GM23338 (cell line): ENCODE data around the gene SCN2B. TPM values are rescaled to one million over a fixed set of nuclear protein-coding genes. Genes with fewer than 3 reads are reported as not detected.

Experiments used
- ATAC-seq: fragments of 200-7000 bp; cut with Tn5 transposase; 3 replicates; pipeline ENCODE4 v1.9.1; 2020
- DNase-seq: peaks from one replicate; pipeline ENCODE4 v3.0.0-alpha.2; 2015; ENCODE audit warnings: low spot score
- H2AFZ ChIP-seq: fragments of 200-600 bp; sonication (generic); 2 replicates; pipeline ENCODE4 v1.8.0; 2016; ENCODE audit warnings: antibody characterized with exemption, mild to moderate bottlenecking, moderate library complexity
- H3F3A ChIP-seq: fragments of 200-600 bp; sonication (generic); replicated peaks from 2 replicates; pipeline ENCODE4 v1.8.0; 2017; ENCODE audit warnings: antibody characterized with exemption, mixed run types, low read depth
- H3K27ac ChIP-seq: fragments of 200-600 bp; sonication (generic); 2 replicates; pipeline ENCODE4 v1.6.1; 2016; ENCODE audit warnings: low read depth
- H3K27me3 ChIP-seq: fragments of 200-600 bp; sonication (generic); 2 replicates; pipeline ENCODE4 v1.8.0; 2016; ENCODE audit warnings: mild to moderate bottlenecking, mixed run types, moderate library complexity; ENCODE audit not compliant: insufficient read depth
- H3K36me3 ChIP-seq: fragments of 200-600 bp; sonication (generic); 2 replicates; pipeline ENCODE4 v1.8.0; 2016; ENCODE audit warnings: mild to moderate bottlenecking; ENCODE audit not compliant: insufficient read depth
- H3K4me1 ChIP-seq: fragments of 200-600 bp; sonication (generic); 2 replicates; pipeline ENCODE4 v1.8.0; 2016; ENCODE audit warnings: mild to moderate bottlenecking, moderate library complexity; ENCODE audit not compliant: insufficient read depth
- H3K4me2 ChIP-seq: fragments of 200-600 bp; sonication (generic); 2 replicates; pipeline ENCODE4 v1.7.1; 2017; ENCODE audit warnings: mixed run types
- H3K4me3 ChIP-seq: fragments of 200-600 bp; sonication (generic); 2 replicates; pipeline ENCODE4 v1.6.1; 2016; ENCODE audit warnings: mixed run types
- H3K79me2 ChIP-seq: fragments of 200-600 bp; sonication (generic); replicated peaks from 2 replicates; pipeline ENCODE4 v1.8.0; 2017; ENCODE audit warnings: mild to moderate bottlenecking; ENCODE audit not compliant: insufficient read depth
- H3K9me2 ChIP-seq: fragments of 200-600 bp; sonication (generic); 2 replicates; pipeline ENCODE4 v1.8.0; 2017; ENCODE audit not compliant: insufficient read depth
- H4K20me1 ChIP-seq: fragments of 200-600 bp; sonication (generic); replicated peaks from 2 replicates; pipeline ENCODE4 v1.8.0; 2017; ENCODE audit warnings: mild to moderate bottlenecking; ENCODE audit not compliant: insufficient read depth
- H3K27ac Mint-ChIP-seq: 2 replicates; pipeline ENCODE4 v1.8.0; 2020; ENCODE audit warnings: inconsistent platforms, mild to moderate bottlenecking, moderate library complexity, mixed read lengths
- H3K27me3 Mint-ChIP-seq: 3 replicates; pipeline ENCODE4 v1.8.0; 2022; ENCODE audit warnings: low read depth, mild to moderate bottlenecking, moderate library complexity, mixed read lengths, inconsistent platforms; ENCODE audit not compliant: insufficient read depth, poor library complexity
- H3K36me3 Mint-ChIP-seq: 3 replicates; pipeline ENCODE4 v1.8.0; 2021; ENCODE audit warnings: low read depth, mild to moderate bottlenecking, inconsistent platforms, moderate library complexity, mixed read lengths
- H3K4me1 Mint-ChIP-seq: 3 replicates; pipeline ENCODE4 v1.8.0; 2020; ENCODE audit warnings: mild to moderate bottlenecking, inconsistent platforms, mixed read lengths
- H3K4me3 Mint-ChIP-seq: 3 replicates; pipeline ENCODE4 v1.8.0; 2021; ENCODE audit warnings: moderate library complexity, mild to moderate bottlenecking, inconsistent platforms, mixed read lengths
- H3K9me3 Mint-ChIP-seq: 3 replicates; pipeline ENCODE4 v1.8.0; 2020; ENCODE audit warnings: moderate library complexity, mild to moderate bottlenecking, inconsistent platforms, mixed read lengths
- CREB1 ChIP-seq: fragments of 250-450 bp; sonication (Bioruptor Pico); IDR thresholded peaks from 2 replicates; pipeline ENCODE4 v1.5.0; 2020; ENCODE audit warnings: low read depth, mild to moderate bottlenecking, moderate library complexity
- EZH2 ChIP-seq: fragments of 200-600 bp; sonication (generic); IDR thresholded peaks from one replicate; pipeline ENCODE4 v1.8.0; 2017; ENCODE audit warnings: antibody characterized with exemption, mild to moderate bottlenecking, low read depth; ENCODE audit not compliant: unreplicated experiment
- EZH2phosphoT487 ChIP-seq: fragments of 200-600 bp; sonication (generic); IDR thresholded peaks from one replicate; pipeline ENCODE4 v1.8.1; 2018; ENCODE audit warnings: antibody characterized with exemption; ENCODE audit not compliant: unreplicated experiment
- JUNB ChIP-seq: IDR thresholded peaks from one replicate; pipeline ENCODE4 v1.6.1; 2016; ENCODE audit warnings: antibody characterized with exemption; ENCODE audit not compliant: unreplicated experiment
- NANOG ChIP-seq: IDR thresholded peaks from 2 replicates; pipeline ENCODE4 v1.6.1; 2016; ENCODE audit warnings: antibody characterized with exemption, borderline replicate concordance
- POLR2AphosphoS5 ChIP-seq: IDR thresholded peaks from 2 replicates; pipeline ENCODE4 v1.6.1; 2016; ENCODE audit warnings: antibody characterized with exemption, low read depth
- STAT1 ChIP-seq: IDR thresholded peaks from one replicate; pipeline ENCODE4 v1.6.1; 2016; ENCODE audit warnings: antibody characterized with exemption; ENCODE audit not compliant: unreplicated experiment
- ZNF114 ChIP-seq: fragments of 250-450 bp; sonication (Bioruptor Pico); IDR thresholded peaks from 2 replicates; pipeline ENCODE4 v1.5.0; 2020; ENCODE audit warnings: mild to moderate bottlenecking, moderate library complexity
- ZNF331 ChIP-seq: fragments of 250-450 bp; sonication (Bioruptor Pico); IDR thresholded peaks from 2 replicates; pipeline ENCODE4 v1.5.0; 2020; ENCODE audit warnings: low read depth, mild to moderate bottlenecking, moderate library complexity
- polyA plus RNA-seq: library from polyadenylated mRNA; unstranded; fragments of >200 nt; fragmentation: Nextera tagmentation; extraction: Ambion mirVana; gene quantifications from 2 replicates; pipeline ENCODE4 v1.2.1, GENCODE V29; 2016
- total RNA-seq: library from RNA; depleted of rRNA; stranded (reverse); fragments of >200 nt; shearing (Covaris generic); gene quantifications from 2 replicates; pipeline ENCODE4 v1.2.3, GENCODE V29; 2014
- TF ChIP-seq, protein P1 (sequence below): IDR thresholded peaks from 2 replicates; pipeline ENCODE4 v1.6.1; 2016; ENCODE audit warnings: antibody characterized with exemption
- TF ChIP-seq, protein P2 (sequence below), 2 experiments: fragments of 200-600 bp in 1 of 2; sonication (generic) in 1 of 2; conservative IDR thresholded peaks; 2 replicates each; pipeline versions ENCODE4 v1.5.1 to v1.6.1; 2016 to 2017; ENCODE audit warnings: antibody characterized with exemption in 2 of 2, low read depth in 2 of 2, mild to moderate bottlenecking in 2 of 2, moderate library complexity in 1 of 2

Gene SCN2B
- total and polyA plus RNA-seq, 2 experiments from 2014 or later, result 0.03 TPM; not detected in 1

DNA sequence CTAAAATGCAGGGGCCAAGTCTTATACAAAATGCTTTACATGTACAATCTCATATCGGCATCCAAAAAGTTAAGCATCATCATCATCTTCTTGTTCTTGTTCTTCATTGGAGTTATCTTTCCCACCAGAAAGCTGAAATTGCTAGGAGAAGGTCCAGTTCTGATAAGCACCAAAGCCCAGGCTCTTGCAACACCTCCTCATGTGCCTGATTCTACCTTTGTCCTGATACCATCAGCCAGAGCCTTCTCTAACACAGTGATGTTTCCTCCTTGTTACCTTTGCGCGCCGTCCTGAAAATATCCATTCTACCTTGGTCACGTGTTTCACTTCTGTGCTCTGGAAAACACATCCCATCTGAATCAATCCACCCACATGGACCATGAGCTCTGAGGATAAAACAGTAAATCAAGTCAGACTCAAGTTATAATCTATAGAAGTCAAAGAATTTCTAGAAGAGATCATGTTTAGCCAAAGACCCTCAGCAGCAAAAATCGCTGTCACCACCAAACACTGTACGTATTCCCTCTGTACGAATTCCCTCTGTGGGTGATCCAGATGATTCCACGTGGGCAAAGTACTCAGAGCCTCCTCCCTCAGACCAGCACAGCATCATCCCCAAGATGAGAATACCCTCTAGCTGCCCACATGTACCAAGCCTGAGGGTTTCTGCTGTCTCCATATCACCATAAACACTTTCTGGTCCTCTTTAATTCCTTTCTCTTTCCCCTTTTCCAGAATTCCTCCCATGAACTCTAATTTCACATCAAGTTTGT is 29.4 kb upstream of the SCN2B start:
- peaks cover 10% of the 10 kb centered on the region for H3K4me1 ChIP-seq
- no peaks in the 10 kb centered on the region for H3K36me3 Mint-ChIP-seq
- ATAC-seq (no peak), DNase-seq (no peak)
- H3K9me2 ChIP-seq, result peaks cover 6% of the 10 kb centered on the region; the same call in 1 of the 2 replicates
- TF ChIP-seq EZH2, result no peak
- H3K4me1 Mint-ChIP-seq, result peaks cover 11% of the 10 kb centered on the region
- no peak overlapping the region for H3K4me2 ChIP-seq
- H3K27me3 Mint-ChIP-seq, result peaks cover 10% of the 10 kb centered on the region
- no peak overlapping the region for H3K27ac Mint-ChIP-seq
- H3K27ac ChIP-seq, result no peak overlapping the region
- H2AFZ ChIP-seq, result peak overlapping the region; percentile 16; the same call in 1 of the 2 replicates
- no peaks in the 10 kb centered on the region for H3K27me3 ChIP-seq
- H3K4me3 Mint-ChIP-seq, result no peak overlapping the region
- H3K9me3 Mint-ChIP-seq, result no peaks in the 10 kb centered on the region
- H3K36me3 ChIP-seq, result no peaks in the 10 kb centered on the region
- no peaks in the 10 kb centered on the region for H3K79me2 ChIP-seq
- H3F3A ChIP-seq, result no peaks in the 10 kb centered on the region
- H4K20me1 ChIP-seq, result no peaks in the 10 kb centered on the region
- H3K4me3 ChIP-seq, result no peak overlapping the region

DNA sequence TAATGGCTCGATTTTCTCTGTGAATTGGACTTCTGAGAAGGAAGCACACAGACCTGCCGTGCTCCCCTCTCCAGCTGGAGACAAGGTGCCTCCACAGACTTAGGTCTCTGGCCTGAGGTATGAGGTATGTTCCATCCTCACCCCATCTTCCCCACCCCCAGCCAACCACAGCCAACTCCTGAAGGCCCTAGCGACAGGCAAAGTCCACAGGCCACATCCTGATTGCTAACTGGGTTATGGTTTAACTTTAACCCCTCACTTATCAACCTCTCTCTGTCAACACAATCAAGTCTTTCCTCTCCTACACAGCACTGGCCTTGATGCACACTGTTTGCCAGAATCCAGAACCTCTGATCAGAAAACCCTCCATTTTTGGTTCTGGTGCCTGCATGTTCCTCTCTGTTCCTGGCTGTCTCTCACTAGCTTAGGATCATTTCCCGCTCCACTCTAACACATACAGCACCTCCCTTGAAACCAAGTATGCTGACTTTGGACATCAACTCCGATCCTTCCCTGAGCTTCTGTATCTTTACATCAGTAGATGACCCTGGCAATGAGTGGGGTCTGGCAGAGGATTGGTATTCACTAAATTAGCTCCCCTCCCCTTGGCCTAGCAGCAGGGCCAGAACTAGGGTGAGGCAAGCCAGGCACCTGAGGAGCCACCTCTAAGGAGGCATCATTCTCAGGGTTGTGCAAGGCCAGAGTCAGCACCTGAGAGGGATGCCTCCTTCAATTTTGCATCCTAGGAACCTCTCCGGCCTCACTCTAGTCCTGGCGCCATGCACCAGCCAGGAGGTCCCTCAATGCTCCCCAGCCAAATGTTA is 26.4 kb upstream of the SCN2B start:
- ATAC-seq (no peak), DNase-seq (no peak)
- Histone ChIP-seq H2AFZ (no peak overlapping the region), H3K9me2 (peaks cover 6% of the 10 kb centered on the region; the same call in 1 of the 2 replicates), H3K27ac (no peak overlapping the region), H3K27me3 (no peaks in the 10 kb centered on the region), H3K4me1 (peaks cover 4% of the 10 kb centered on the region; the same call in 1 of the 2 replicates), H3K36me3 (no peaks in the 10 kb centered on the region), H3K79me2 (no peaks in the 10 kb centered on the region), H3F3A (no peaks in the 10 kb centered on the region), H3K4me2 (no peak overlapping the region), H4K20me1 (no peaks in the 10 kb centered on the region), H3K4me3 (no peak overlapping the region)
- Mint-ChIP-seq H3K36me3 (no peaks in the 10 kb centered on the region), H3K9me3 (no peaks in the 10 kb centered on the region), H3K4me3 (no peak overlapping the region), H3K27me3 (peaks cover 4% of the 10 kb centered on the region), H3K4me1 (peaks cover 15% of the 10 kb centered on the region), H3K27ac (no peak overlapping the region)
- TF ChIP-seq, protein P1, sequence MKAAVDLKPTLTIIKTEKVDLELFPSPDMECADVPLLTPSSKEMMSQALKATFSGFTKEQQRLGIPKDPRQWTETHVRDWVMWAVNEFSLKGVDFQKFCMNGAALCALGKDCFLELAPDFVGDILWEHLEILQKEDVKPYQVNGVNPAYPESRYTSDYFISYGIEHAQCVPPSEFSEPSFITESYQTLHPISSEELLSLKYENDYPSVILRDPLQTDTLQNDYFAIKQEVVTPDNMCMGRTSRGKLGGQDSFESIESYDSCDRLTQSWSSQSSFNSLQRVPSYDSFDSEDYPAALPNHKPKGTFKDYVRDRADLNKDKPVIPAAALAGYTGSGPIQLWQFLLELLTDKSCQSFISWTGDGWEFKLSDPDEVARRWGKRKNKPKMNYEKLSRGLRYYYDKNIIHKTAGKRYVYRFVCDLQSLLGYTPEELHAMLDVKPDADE, result no peak
- TF ChIP-seq, protein P2, sequence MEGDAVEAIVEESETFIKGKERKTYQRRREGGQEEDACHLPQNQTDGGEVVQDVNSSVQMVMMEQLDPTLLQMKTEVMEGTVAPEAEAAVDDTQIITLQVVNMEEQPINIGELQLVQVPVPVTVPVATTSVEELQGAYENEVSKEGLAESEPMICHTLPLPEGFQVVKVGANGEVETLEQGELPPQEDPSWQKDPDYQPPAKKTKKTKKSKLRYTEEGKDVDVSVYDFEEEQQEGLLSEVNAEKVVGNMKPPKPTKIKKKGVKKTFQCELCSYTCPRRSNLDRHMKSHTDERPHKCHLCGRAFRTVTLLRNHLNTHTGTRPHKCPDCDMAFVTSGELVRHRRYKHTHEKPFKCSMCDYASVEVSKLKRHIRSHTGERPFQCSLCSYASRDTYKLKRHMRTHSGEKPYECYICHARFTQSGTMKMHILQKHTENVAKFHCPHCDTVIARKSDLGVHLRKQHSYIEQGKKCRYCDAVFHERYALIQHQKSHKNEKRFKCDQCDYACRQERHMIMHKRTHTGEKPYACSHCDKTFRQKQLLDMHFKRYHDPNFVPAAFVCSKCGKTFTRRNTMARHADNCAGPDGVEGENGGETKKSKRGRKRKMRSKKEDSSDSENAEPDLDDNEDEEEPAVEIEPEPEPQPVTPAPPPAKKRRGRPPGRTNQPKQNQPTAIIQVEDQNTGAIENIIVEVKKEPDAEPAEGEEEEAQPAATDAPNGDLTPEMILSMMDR (conservative IDR thresholded peaks at IDR 0.05; ENCODE audit: low read depth in 2 of 2), result no peak
- TF ChIP-seq CREB1 (CRISPR knock-in tag), result no peak
- TF ChIP-seq POLR2AphosphoS5, result no peak
- TF ChIP-seq JUNB, result no peak
- TF ChIP-seq EZH2phosphoT487, result no peak
- TF ChIP-seq STAT1, result no peak
- TF ChIP-seq ZNF114 (CRISPR knock-in tag), result no peak
- TF ChIP-seq NANOG, result no peak
- no peak for TF ChIP-seq ZNF331 (CRISPR knock-in tag)
